NCI-H526 (cell line): ENCODE data around the gene SPECC1L.
"Not testable (repeated sequence)": the region's sequence is repeated elsewhere in the genome, so short reads cannot be mapped to it uniquely, and the experiment has no call there.

Experiments used
- DNase-seq, 2 experiments: peaks; one replicate each; lab custom pipeline; 2025; lab: John Stamatoyannopoulos, UW

SPECC1L gene

DNA sequence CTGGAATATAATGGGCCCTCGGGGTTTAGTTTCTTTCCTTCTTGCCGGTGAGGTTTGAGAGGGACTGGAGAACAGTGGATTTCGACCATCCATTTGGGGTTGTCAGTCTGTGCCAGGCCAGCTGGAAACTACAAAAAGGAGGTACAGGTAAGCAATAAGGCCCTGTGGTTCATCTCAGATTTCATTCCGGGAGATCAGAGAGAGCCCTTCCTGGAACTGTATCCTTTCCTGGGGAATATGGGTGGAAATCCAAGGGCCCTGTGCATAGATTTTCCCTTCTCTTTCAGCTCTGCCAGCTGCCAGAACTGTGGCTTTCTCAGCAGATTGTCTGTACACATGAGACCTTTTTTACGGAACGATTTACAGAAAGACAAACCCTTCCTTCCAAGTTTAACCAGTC, 17.2 kb downstream of the SPECC1L start:
- DNase-seq, result not testable (repeated sequence)

DNA sequence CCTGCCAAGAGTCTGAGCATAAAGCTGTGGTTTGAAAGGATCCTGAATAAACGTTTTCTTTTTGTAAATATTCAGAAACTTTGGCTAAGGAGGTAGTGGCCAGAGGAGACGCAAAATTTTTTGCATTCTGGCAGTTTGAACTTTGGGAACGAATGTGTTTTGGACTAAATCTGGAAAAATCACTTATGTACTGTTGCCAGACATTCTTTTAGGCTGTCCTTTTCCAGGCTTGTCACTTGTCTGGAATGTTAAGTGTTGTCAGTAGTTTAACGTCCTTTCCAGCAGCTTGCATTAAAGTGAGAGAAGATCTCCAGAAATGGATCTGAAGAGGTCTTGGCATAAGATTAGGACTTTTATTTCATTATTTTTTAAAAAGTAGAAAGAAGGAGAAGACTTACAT, 18.5 kb downstream of the SPECC1L start:
- no peak for DNase-seq

DNA sequence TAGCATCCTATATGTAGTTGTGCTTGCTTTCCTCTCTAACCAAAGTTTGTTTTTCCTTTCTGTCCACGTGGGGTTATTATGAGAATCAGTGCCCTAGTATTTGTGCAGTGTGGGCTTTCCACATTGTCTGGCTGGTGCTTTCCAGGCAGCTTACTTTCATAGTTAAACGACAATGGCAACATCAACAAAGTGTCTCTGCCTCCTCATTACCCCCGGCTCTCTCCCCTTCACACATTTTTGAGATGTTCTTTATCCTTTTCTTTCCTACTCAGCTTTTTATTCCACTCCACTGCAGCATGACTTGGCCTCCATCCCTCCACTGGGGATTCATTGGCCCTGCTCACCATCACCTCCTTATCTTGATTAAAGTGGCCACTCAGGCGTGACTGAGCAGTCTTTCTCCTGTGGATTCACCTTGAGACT, 19.1 kb downstream of the SPECC1L start:
- no peak for DNase-seq

DNA sequence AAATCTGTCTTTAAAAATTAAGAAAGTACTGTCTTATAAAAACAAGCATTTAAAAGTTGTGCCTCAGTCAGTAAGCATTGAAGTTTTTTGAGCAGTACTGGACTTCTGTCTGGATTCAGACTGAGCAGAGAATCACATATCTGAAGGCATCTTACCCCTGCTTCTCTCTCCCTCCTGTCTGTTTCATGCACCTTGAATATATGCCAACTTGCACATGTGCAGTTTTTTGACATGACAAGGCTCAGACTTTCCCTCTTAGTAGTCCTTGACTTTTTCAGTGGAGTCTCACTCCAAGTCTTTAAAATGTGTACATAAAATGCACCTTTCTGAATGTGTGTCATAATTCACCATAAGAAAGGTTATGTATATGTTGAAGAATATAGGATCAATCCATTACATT, 19.8 kb downstream of the SPECC1L start:
- DNase-seq, result no peak

DNA sequence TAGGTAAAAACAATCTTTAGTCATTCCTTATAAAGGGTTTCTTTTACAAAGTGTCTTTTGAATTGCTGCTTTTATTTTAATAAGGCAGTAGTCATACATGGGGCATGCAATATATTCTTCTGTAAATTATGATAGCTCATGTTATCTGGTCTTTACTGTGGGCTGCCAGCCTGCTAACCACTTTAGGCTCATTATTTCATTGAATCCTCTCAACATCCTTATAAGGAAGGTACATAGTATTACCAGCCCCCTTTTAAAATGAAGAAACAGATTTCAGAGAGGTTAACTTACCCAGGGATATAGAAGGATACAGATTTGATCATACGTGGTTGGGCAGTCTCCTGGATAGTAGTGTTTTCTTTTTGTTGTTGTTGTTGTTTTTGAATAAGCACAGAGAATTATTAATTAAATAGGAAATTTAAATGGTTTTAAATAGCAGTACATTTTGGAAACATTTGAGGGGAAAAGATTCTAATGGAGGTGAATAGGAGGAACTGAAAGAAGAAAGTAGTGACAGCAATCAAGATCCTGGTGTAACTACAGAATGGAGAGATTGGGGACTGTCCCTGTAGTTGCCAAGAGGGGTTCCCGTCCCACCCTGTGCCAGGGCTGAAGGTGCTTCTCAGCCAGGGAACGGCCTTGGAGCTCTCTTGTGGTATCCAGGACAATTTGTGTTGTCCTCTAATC, 21.0 kb downstream of the SPECC1L start:
- DNase-seq, result no peak

DNA sequence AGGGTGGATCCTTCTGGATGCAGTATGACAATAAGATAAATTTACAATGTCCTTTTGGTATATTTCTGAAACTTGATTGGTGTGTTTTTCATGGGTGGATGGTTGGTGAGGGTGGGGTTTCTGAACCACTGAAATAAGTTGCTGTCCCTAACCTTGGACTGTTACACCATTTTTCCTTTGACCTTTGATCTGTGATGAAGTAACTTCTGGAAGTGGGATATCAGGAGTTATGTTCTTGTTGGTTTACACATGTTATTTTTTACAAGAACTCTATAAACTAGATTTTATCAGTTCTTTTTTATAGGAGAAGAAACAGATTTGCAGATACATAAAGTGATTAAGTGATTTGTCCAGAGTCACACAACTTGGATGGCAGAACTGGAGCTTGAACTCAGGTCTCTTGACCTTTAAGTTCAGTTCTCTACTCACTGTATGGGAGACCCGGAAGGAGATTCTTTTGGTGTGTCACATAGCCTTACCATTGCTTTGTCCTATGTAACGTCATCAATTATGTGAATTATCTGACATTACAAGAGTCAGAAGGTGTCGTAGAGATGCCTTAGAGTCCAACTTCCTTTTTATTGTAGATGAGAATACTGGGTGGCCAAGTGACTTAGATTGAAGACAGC, 21.7 kb downstream of the SPECC1L start:
- not testable (repeated sequence) for DNase-seq

DNA sequence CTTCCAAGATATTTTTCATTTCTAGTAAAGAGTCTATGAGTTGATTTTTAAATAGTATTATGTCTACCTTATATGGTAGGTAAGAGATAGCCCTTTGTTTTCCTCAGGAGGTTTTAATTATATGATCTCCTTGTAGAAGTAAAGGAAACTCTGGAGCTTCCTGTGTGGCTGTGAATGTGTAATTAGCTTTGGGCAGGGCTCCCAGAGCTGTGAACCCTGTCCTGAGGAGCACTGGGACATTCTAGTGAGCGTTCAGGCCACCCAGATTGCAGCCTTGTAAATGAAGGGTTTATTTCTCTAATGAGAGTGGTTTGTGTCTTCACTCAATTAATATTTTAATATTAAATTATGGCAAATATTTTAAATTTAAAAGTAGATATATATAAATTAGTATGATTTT, 24.3 kb downstream of the SPECC1L start:
- DNase-seq, result not testable (repeated sequence)

DNA sequence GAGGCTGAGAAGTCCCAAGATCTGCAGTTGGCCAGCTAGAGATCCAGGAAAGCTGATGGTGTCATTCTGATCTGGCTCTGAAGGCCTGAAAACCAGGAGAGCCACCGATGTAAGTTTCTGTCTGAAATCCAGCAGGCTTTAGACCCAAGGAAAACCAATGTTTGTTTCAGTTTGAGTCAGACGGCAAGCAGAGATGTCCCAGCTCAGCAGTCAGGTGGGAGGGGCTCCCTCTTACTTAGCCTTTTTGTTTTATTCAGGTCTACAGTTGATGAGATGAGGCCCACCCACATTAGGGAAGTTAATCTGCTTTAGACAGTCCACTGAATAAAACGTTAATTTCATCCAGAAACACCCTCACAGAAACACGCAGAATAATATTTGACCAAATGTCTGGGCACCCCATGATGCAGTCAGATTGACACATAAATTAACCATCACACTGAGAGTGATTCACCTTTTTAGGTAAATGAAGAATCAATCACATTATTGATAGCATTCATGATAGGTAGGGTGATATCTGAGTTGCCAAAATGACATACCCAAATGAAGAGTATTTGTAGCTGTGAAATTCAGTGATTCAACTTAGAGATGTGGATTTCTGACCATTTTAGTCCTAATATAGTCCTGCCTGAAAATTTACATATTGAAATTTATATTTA, 28.0 kb downstream of the SPECC1L start:
- DNase-seq, result not testable (repeated sequence)

DNA sequence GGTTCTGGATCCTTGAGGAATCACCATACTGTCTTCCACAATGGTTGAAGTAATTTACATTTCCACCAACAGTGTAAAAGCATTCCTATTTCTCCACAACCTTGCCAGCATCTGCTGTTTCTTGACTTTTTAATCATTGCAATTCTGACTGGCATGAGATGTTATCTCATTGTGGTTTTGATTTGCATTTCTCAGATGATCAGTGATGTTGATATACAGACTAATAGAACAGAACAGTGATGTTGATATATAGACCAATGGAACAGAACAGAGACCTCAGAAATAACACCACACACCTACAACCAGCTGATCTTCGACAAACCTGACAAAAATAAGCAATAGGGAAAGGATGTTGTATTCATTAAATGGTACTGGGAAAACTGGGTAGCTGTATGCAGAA, 29.9 kb downstream of the SPECC1L start:
- peak in 1 of 2 experiments; percentile 12 for DNase-seq

DNA sequence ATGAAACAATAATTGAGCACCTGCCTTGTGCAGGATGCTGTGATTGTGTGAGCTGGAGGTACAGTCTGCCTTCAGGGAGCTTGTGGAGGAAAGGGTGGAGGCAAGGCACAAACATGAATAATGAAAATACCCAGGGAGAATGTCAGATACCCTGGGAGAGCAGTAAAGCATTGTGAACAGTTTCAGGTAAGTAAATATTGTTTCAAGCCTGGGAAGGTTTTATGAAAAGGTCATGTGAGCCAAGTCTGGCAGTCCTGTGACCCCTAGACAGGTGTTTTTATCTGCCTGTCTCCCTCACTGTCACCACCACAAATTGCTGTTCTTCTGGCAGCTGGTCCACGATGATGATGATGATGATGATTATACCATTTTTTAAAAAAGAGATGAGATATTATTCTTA, 32.0 kb downstream of the SPECC1L start:
- no peak for DNase-seq

DNA sequence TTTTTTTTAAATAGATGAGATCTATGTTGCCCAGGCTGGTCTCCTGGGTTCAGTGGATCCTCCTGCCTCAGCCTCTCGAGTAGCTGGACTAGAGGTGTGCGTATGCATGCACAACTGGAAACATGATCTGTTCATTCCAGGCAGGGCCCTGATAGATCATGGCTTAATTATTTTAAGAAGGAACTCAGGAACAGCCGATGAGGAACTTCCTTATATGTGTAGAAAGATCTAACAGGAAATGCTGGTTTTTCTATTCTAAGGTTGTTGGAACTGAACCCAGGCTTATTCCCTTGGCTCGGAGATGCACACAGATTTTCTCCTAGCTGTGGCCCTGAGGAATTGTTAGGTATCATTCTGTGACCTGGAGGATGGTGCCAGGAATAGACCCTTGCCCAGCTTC, 32.4 kb downstream of the SPECC1L start:
- DNase-seq, result no peak

DNA sequence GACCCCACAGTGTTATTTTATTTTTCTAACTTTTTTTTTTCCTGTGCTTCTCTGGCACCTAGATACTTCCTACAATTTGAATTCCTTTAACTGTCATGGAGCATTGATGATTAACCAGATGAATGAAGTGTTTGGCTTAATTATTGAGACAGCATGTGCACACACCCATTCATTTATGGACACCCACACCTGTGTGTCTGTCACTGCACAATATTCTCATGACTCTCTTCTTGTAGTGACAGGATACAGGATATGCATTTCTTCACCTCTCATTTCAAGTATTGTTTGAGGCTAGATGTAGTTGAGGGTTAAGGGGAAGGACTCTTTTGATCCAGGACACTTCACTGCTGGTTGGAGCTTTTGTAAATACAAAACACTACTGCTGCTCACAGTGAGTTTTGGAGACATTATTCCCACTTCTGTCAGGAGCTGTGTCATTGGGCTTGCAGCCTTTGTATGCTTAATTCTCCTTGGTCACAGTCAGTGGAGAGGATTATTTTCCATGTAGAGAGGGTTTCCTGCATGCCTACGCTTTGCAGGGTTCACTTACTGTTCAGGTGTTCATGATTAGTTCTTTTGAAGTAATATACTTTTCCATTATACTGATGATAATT, 33.5 kb downstream of the SPECC1L start:
- no peak for DNase-seq

DNA sequence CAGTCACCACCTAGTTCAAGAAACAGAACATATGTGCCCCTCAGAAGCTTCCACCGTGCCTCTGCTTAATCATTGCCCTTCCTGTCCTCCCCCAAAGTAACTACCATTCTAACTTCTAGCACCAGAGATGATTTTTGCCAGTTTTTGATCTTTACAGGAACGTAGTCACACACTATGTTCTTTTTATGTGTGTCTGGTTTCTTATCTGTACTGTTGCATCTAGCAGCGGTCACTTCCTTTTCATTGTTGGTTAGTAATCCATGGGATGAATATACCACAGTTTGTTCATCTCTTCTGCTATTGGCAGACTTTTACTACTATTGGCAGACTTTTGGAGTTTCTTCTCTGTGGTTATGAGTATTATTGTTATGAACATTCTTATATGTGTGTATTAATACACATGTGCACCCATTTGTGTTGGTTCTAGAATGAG, 34.6 kb downstream of the SPECC1L start:
- no peak for DNase-seq

DNA sequence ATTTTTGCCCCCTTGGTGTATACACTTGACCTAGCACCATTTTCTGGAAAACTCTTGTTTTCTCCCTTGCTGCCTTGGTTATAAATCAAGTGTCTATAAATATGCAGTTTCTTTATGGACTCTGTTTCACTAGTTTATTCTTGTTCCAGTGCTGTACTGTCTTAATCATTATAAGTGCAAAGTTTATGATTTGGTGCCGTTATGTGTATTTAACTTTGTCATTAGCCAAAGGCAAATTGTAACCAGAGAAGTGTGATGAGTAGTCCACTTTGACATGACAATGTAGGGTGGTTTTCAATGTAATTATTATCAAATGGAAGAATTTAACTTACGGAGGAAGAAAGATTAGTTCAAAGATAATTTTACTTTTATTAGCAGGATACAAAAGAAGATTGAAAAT, 40.3 kb downstream of the SPECC1L start:
- DNase-seq, result no peak

DNA sequence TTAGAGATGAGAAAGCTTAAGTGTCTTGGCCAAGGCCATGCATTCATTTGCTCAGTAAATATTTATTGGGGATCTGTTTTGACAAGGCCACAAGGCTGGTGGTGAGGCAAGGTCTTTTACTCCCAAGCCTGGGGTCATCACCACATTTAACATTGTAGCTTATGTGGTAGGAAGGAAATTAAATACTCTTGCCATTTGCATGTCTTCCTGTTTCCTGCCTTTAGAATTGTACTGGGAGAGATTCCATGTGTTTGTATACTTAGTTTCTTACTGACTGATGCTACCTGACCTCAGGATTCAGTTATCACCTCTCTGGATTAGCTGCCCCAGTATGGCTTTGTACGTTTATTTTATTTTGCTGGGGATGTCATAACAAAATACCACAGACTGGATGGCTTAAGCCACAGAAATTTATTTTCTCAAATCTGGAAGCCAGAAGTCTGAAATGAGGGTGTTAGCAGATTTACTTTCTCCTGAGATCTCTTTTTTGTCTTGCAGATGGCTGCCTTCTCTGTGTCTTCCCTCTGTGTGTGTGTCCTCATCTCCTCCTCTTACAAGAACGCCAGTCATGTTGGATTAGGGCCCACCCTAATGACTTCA, 44.8 kb downstream of the SPECC1L start:
- no peak for DNase-seq

DNA sequence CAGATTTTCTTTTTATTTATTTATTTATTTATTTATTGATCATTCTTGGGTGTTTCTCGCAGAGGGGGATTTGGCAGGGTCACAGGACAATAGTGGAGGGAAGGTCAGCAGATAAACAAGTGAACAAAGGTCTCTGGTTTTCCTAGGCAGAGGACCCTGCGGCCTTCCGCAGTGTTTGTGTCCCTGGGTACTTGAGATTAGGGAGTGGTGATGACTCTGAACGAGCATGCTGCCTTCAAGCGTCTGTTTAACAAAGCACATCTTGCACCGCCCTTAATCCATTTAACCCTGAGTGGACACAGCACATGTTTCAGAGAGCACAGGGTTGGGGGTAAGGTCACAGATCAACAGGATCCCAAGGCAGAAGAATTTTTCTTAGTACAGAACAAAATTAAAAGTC, 45.6 kb downstream of the SPECC1L start:
- not testable (repeated sequence) for DNase-seq

DNA sequence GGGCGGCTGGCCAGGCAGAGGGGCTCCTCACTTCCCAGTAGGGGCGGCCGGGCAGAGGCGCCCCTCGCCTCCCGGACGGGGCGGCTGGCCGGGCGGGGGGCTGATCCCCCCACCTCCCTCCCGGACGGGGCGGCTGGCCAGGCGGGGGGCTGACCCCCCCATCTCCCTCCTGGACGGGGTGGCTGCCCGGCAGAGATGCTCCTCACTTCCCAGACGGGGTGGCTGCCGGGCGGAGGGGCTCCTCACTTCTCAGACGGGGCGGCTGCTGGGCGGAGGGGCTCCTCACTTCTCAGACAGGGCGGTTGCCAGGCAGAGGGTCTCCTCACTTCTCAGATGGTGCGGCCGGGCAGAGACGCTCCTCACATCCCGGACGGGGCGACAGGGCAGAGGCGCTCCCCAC, 46.9 kb downstream of the SPECC1L start:
- DNase-seq, result not testable (repeated sequence)

DNA sequence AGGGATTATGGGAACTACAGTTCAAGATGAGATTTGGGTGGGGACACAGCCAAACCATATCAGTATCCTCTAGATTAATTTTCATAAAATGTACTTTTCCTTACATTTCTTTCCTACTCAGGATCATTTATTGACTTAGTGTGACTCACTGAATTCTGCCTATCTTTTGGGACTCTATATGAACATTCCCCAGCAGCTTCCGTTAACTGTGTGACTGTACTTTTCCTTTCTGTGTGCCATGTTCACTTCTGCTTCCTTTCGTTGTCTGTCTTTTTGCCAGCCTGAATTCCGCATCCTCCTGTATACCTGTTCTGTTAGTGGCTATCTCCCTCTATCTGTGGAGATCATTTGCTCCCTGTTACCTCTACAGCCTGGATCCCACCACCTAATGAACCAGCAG, 48.8 kb downstream of the SPECC1L start:
- DNase-seq, result no peak

DNA sequence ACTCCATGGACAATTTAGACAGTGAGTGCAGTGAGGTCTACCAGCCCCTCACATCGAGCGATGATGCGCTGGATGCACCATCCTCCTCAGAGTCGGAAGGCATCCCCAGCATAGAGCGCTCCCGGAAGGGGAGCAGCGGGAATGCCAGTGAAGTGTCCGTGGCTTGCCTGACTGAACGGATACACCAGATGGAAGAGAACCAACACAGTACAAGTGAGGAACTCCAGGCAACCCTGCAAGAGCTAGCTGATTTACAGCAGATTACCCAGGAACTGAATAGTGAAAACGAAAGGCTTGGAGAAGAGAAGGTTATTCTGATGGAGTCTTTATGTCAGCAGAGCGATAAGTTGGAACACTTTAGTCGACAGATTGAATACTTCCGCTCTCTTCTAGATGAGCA, 51.4 kb downstream of the SPECC1L start:
- no peak for DNase-seq

DNA sequence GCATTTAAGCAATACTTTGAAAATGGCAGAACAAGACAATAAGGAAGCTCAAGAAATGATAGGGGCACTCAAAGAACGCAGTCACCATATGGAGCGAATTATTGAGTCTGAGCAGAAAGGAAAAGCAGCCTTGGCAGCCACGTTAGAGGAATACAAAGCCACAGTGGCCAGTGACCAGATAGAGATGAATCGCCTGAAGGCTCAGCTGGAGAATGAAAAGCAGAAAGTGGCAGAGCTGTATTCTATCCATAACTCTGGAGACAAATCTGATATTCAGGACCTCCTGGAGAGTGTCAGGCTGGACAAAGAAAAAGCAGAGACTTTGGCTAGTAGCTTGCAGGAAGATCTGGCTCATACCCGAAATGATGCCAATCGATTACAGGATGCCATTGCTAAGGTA, 51.9 kb downstream of the SPECC1L start:
- DNase-seq, result no peak

DNA sequence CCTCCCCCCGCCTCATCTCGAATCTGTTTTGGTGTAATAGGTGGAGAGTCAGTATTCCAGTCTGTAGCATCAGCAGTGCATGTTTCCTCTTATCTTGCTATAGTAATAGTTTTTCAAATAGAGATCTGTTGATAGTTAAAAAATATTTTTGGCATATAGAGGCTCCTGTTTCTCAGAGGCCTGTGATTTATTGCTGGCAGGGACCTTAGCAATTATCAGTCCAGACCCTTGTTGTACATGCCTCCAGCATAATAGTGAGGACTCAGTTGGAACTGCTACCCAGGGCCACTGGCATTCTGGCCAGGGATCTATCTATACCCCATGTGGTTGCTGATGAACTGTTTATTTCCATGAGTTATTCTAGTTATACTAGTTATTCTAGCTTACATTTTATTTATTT, 52.6 kb downstream of the SPECC1L start:
- no peak for DNase-seq

DNA sequence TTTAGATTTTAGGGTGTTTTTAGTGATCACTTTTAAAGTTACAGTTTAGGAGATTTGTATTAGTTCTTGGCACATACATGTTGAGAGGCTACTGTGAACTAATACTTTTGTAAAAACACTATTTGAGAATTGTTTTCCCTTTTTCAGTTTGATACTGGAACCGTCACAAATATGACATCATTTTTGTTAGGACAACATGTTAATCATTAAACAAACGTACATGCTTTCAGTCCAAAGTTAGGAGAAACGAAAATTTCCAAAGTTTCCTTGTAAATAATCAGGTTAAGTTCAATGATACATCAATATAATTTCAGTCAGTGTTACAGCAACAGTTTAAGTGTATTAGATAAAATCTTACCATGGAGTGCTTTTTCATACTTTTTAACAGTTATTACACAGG, 53.1 kb downstream of the SPECC1L start:
- DNase-seq, result no peak

DNA sequence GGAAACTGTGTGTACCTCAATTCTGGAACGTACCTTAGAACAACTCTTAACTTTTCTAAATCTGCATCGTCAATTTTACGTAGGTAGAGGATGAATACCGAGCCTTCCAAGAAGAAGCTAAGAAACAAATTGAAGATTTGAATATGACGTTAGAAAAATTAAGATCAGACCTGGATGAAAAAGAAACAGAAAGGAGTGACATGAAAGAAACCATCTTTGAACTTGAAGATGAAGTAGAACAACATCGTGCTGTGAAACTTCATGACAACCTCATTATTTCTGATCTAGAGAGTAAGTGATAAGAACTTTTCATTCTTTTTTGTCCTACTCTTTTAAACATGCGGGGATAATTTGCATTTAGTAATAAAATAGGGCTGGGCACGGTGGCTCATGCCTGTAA, 53.5 kb downstream of the SPECC1L start:
- DNase-seq, result no peak
